Muscle of back (tissue), 11 donors: ENCODE results near the gene HDAC6. TPM values are rescaled to one million over a fixed set of nuclear protein-coding genes. Genes with fewer than 3 reads are reported as not detected.

ENCODE experiments used
- DNase-seq, 3 donors: peaks; one replicate each; pipeline versions ENCODE4 v3.0.0 to v3.0.0-alpha.2; 2013
- polyA plus RNA-seq, 10 donors: library from polyadenylated mRNA; unstranded; fragments of 120-200 nt; gene quantifications; one replicate each; pipeline ENCODE4 v1.2.1, GENCODE V29; 2013; ENCODE audit not compliant: insufficient read length in 10 of 10

The HDAC6 gene
- polyA plus RNA-seq, 10 donors = 76.5 to 118 (median 95.7) TPM

GRCh38 chrX:48787505-48788443 lies 14.1 kb upstream of the HDAC6 start:
- no peak for DNase-seq

GRCh38 chrX:48789366-48790220 lies 12.3 kb upstream of the HDAC6 start:
- DNase-seq = no peak

- no peak for DNase-seq
These were observed 11.4 kb upstream of the HDAC6 start for GRCh38 chrX:48790477-48790876.

- no peak for DNase-seq
These were observed 10.6 kb upstream of the HDAC6 start for GRCh38 chrX:48791063-48791820.

- no peak for DNase-seq
These were observed 9.6 kb upstream of the HDAC6 start for GRCh38 chrX:48792219-48792618.

- no peak for DNase-seq
These were observed 7.9 kb upstream of the HDAC6 start for GRCh38 chrX:48793935-48794334.

- no peak for DNase-seq
These were observed 7.4 kb upstream of the HDAC6 start for GRCh38 chrX:48794340-48794910.

- DNase-seq = peak in 1 of 3 donors; percentile 4
These were observed 6.9 kb upstream of the HDAC6 start for GRCh38 chrX:48794911-48795515.

- no peak for DNase-seq
These were observed 3.5 kb upstream of the HDAC6 start for GRCh38 chrX:48798318-48798717.

GRCh38 chrX:48800574-48801279 lies 1.1 kb upstream of the HDAC6 start:
- DNase-seq = no peak

GRCh38 chrX:48802089-48802904 lies 430 bp downstream of the HDAC6 start:
- DNase-seq = peak; percentile 72 to 91 (median 81)

GRCh38 chrX:48802905-48803200 lies 986 bp downstream of the HDAC6 start:
- peak in 1 of 3 donors; percentile 0 for DNase-seq

GRCh38 chrX:48806081-48806480 lies 4.2 kb downstream of the HDAC6 start:
- no peak for DNase-seq

- DNase-seq = no peak
These were observed 11.8 kb downstream of the HDAC6 start for GRCh38 chrX:48813644-48814043.

- DNase-seq = no peak
These were observed 12.9 kb downstream of the HDAC6 start for GRCh38 chrX:48814722-48815121.

GRCh38 chrX:48815266-48815665 lies 13.4 kb downstream of the HDAC6 start:
- no peak for DNase-seq

GRCh38 chrX:48816014-48816810 lies 14.3 kb downstream of the HDAC6 start:
- no peak for DNase-seq

- no peak for DNase-seq
These were observed 16.2 kb downstream of the HDAC6 start for GRCh38 chrX:48818098-48818497.

- no peak for DNase-seq
These were observed 17.0 kb downstream of the HDAC6 start for GRCh38 chrX:48818866-48819265.
